ENCODE measurements around the gene BMP8A. TPM values are rescaled to one million over a fixed set of nuclear protein-coding genes. Genes with fewer than 3 reads are reported as not detected.

Gene BMP8A
- total RNA-seq, 1 experiment from 2014 or later, result 0.54 TPM

- POLR2A ChIA-PET, result no interaction called here
- CTCF ChIA-PET, result no interaction called here
- Histone ChIP-seq H3K36me3 (ENCODE audit: control insufficient read depth, insufficient read depth, low read length) (peaks cover 69% of the 10 kb centered on the region), H3K4me1 (ENCODE audit: control insufficient read depth, insufficient read depth, low read length) (no peaks in the 10 kb centered on the region), H3K27me3 (ENCODE audit: control insufficient read depth, insufficient read depth, low read length) (no peaks in the 10 kb centered on the region), H3K9me3 (ENCODE audit: control insufficient read depth, insufficient read depth, low read depth, low read length) (no peaks in the 10 kb centered on the region), H3K4me3 (ENCODE audit: low read depth in 2 of 2, low read length in 2 of 2) (no peak overlapping the region), H3K27ac (ENCODE audit: low read length) (no peak overlapping the region)
- in situ Hi-C loops (cut with HindIII; ENCODE audit: low pct_unique_long_range_greater_than_20kb, low sequenced_read_pairs) (no loop called here), intact Hi-C loops (cut with micrococcal nuclease; ENCODE audit: unreplicated experiment) (no loop called here)
- TF ChIP-seq TCF7L2 (IDR thresholded peaks at IDR 0.05; ENCODE audit: low read depth, low read length), result no peak
- TF ChIP-seq REST (IDR thresholded peaks at IDR 0.05; ENCODE audit: insufficient read depth in 1 of 2, low read depth in 2 of 2, low read length in 1 of 2), result no peak
- no peak for TF ChIP-seq CTCF (IDR thresholded peaks at IDR 0.05)
- no peak for TF ChIP-seq POLR2AphosphoS5 (IDR thresholded peaks at IDR 0.05; ENCODE audit: low read depth, low read length)
- no peak for TF ChIP-seq SIN3A (IDR thresholded peaks at IDR 0.05; ENCODE audit: borderline replicate concordance, insufficient read depth, low read depth, low read length)
- ATAC-seq (no peak; the same call in 1 of the 2 replicates), DNase-seq (ENCODE audit: low read depth, low spot score) (no peak)
- BruUV-seq (replicated peaks), result no TSS peak
Measured at GRCh38 chr1:39450956-39451606, 40.4 kb upstream of the BMP8A start.

- in situ Hi-C loops (cut with HindIII; ENCODE audit: low pct_unique_long_range_greater_than_20kb, low sequenced_read_pairs), result no loop called here
- ATAC-seq, result no peak
Measured at GRCh38 chr1:39452081-39452480, 39.4 kb upstream of the BMP8A start.

More at GRCh38 chr1:39452081-39452480, 39.4 kb upstream of the BMP8A start:
- ChIA-PET POLR2A (no interaction called here), CTCF (no interaction called here)
- DNase-seq (ENCODE audit: low read depth, low spot score), result no peak
- intact Hi-C loops (cut with micrococcal nuclease; ENCODE audit: unreplicated experiment), result no loop called here
- Histone ChIP-seq H3K4me1 (ENCODE audit: control insufficient read depth, insufficient read depth, low read length) (no peaks in the 10 kb centered on the region), H3K9me3 (ENCODE audit: control insufficient read depth, insufficient read depth, low read depth, low read length) (no peaks in the 10 kb centered on the region), H3K36me3 (ENCODE audit: control insufficient read depth, insufficient read depth, low read length) (peaks cover 63% of the 10 kb centered on the region), H3K27ac (ENCODE audit: low read length) (no peak overlapping the region), H3K27me3 (ENCODE audit: control insufficient read depth, insufficient read depth, low read length) (no peaks in the 10 kb centered on the region), H3K4me3 (ENCODE audit: low read depth in 2 of 2, low read length in 2 of 2) (no peak overlapping the region)
- BruUV-seq (replicated peaks), result no TSS peak
- no peak for TF ChIP-seq REST (IDR thresholded peaks at IDR 0.05; ENCODE audit: insufficient read depth in 1 of 2, low read depth in 2 of 2, low read length in 1 of 2)

Measured in Panc1 (cell line).